H9 (cell line): ENCODE measurements around the gene RNU7-1. TPM values are rescaled to one million over a fixed set of nuclear protein-coding genes. Genes with fewer than 3 reads are reported as not detected.

Source experiments
- DNase-seq: peaks from one replicate; pipeline ENCODE4 v3.0.0-alpha.2; 2017
- H2AFZ ChIP-seq: one replicate; pipeline ENCODE4 v1.6.1; 2013; ENCODE audit warnings: mild to moderate bottlenecking, low read length, control low read depth, moderate library complexity
- H2AK5ac ChIP-seq: 2 replicates; pipeline ENCODE4 v1.6.1; 2013; ENCODE audit warnings: low read length, control low read depth, mixed read lengths; ENCODE audit not compliant: insufficient read length
- H2BK120ac ChIP-seq: one replicate; pipeline ENCODE4 v1.6.1; 2013; ENCODE audit warnings: low read depth, mild to moderate bottlenecking, low read length, control low read depth, inconsistent platforms; ENCODE audit not compliant: poor library complexity, severe bottlenecking
- H2BK12ac ChIP-seq: 2 replicates; pipeline ENCODE4 v1.6.1; 2013; ENCODE audit warnings: low read length, control low read depth, mixed read lengths, low read depth; ENCODE audit not compliant: insufficient read length
- H2BK15ac ChIP-seq: 2 replicates; pipeline ENCODE4 v1.6.1; 2013; ENCODE audit warnings: low read depth, low read length, control low read depth
- H2BK20ac ChIP-seq: one replicate; pipeline ENCODE4 v1.6.1; 2013; ENCODE audit warnings: low read depth, mild to moderate bottlenecking, low read length, control low read depth, inconsistent platforms; ENCODE audit not compliant: poor library complexity, severe bottlenecking
- H2BK5ac ChIP-seq: 2 replicates; pipeline ENCODE4 v1.6.1; 2013; ENCODE audit warnings: low read length, control low read depth, mixed read lengths; ENCODE audit not compliant: insufficient read length
- H3K14ac ChIP-seq: 2 replicates; pipeline ENCODE4 v1.6.1; 2013; ENCODE audit warnings: low read length, control low read depth; ENCODE audit not compliant: insufficient read depth
- H3K18ac ChIP-seq: 2 replicates; pipeline ENCODE4 v1.6.1; 2013; ENCODE audit warnings: low read depth, mild to moderate bottlenecking, mixed read lengths, low read length, control low read depth; ENCODE audit not compliant: insufficient read length
- H3K23ac ChIP-seq: 2 replicates; pipeline ENCODE4 v1.6.1; 2013; ENCODE audit warnings: low read length, control low read depth, mixed read lengths, low read depth; ENCODE audit not compliant: insufficient read length
- H3K23me2 ChIP-seq: 2 replicates; pipeline ENCODE4 v1.6.1; 2013; ENCODE audit warnings: low read depth, mild to moderate bottlenecking, mixed read lengths, low read length, control low read depth; ENCODE audit not compliant: insufficient read length, poor library complexity, severe bottlenecking
- H3K27ac ChIP-seq: 2 replicates; pipeline ENCODE4 v1.5.1; 2013; ENCODE audit warnings: low read length, control low read depth, mixed read lengths, low read depth; ENCODE audit not compliant: insufficient read length
- H3K27me3 ChIP-seq: 2 replicates; pipeline ENCODE4 v1.6.1; 2013; ENCODE audit warnings: low read length, control low read depth, inconsistent platforms; ENCODE audit not compliant: insufficient read depth
- H3K4ac ChIP-seq: 2 replicates; pipeline ENCODE4 v1.6.1; 2013; ENCODE audit warnings: low read depth, mild to moderate bottlenecking, control low read depth, inconsistent platforms, low read length, moderate library complexity
- H3K4me1 ChIP-seq: 2 replicates; pipeline ENCODE4 v1.6.1; 2013; ENCODE audit warnings: low read length, control low read depth, inconsistent platforms; ENCODE audit not compliant: insufficient read depth
- H3K4me2 ChIP-seq: 2 replicates; pipeline ENCODE4 v1.6.1; 2013; ENCODE audit warnings: low read length, control low read depth, mixed read lengths; ENCODE audit not compliant: insufficient read length, insufficient read depth
- H3K56ac ChIP-seq: 2 replicates; pipeline ENCODE4 v1.6.1; 2013; ENCODE audit warnings: low read depth, mild to moderate bottlenecking, mixed read lengths, low read length, control low read depth; ENCODE audit not compliant: insufficient read length
- H3K79me1 ChIP-seq: 2 replicates; pipeline ENCODE4 v1.6.1; 2013; ENCODE audit warnings: low read depth, mild to moderate bottlenecking, moderate library complexity, low read length, control low read depth, inconsistent platforms; ENCODE audit not compliant: insufficient read depth, poor library complexity, severe bottlenecking
- H3K79me2 ChIP-seq: 2 replicates; pipeline ENCODE4 v1.6.1; 2013; ENCODE audit warnings: low read length, control low read depth, inconsistent platforms; ENCODE audit not compliant: insufficient read depth
- H3K9ac ChIP-seq: 2 replicates; pipeline ENCODE4 v1.6.1; 2013; ENCODE audit warnings: low read length, control low read depth, mixed read lengths; ENCODE audit not compliant: insufficient read length; ENCODE audit errors: extremely low read depth
- H3K9me3 ChIP-seq: one replicate; pipeline ENCODE4 v1.6.1; 2013; ENCODE audit warnings: low read depth, low read length, inconsistent platforms; ENCODE audit not compliant: control insufficient read depth
- H3T11ph ChIP-seq: one replicate; pipeline ENCODE4 v1.6.1; 2013; ENCODE audit warnings: mild to moderate bottlenecking, low read length, control low read depth, inconsistent platforms
- H4K20me1 ChIP-seq: one replicate; pipeline ENCODE4 v1.6.1; 2013; ENCODE audit not compliant: control insufficient read depth, insufficient read length, insufficient read depth
- H4K5ac ChIP-seq: 2 replicates; pipeline ENCODE4 v1.6.1; 2013; ENCODE audit warnings: low read depth, mild to moderate bottlenecking, mixed read lengths, low read length, control low read depth; ENCODE audit not compliant: insufficient read length
- H4K8ac ChIP-seq: replicated peaks from 2 replicates; pipeline ENCODE4 v1.6.1; 2013; ENCODE audit warnings: low read length, control low read depth, mixed read lengths, low read depth; ENCODE audit not compliant: insufficient read length
- H4K91ac ChIP-seq: 2 replicates; pipeline ENCODE4 v1.6.1; 2013; ENCODE audit warnings: low read depth, mild to moderate bottlenecking, moderate library complexity, mixed read lengths, low read length, control low read depth; ENCODE audit not compliant: insufficient read length
- H3K27ac Mint-ChIP-seq, 3 experiments: 2 replicates in 2 of 3; 3 replicates in 1 of 3; pipeline ENCODE4 v1.8.0; 2020 to 2021; ENCODE audit warnings: mixed read lengths in 3 of 3, mild to moderate bottlenecking in 1 of 3, moderate library complexity in 1 of 3
- H3K27me3 Mint-ChIP-seq: 2 replicates; pipeline ENCODE4 v1.8.0; 2021; ENCODE audit warnings: low read depth, mild to moderate bottlenecking, moderate library complexity, mixed read lengths
- H3K36me3 Mint-ChIP-seq, 3 experiments: 2 replicates in 2 of 3; 3 replicates in 1 of 3; pipeline ENCODE4 v1.8.0; 2020 to 2021; ENCODE audit warnings: low read depth in 3 of 3, mixed read lengths in 3 of 3; ENCODE audit not compliant: insufficient read depth in 1 of 3
- H3K4me1 Mint-ChIP-seq, 2 experiments: 2 replicates each; pipeline ENCODE4 v1.8.0; 2020; ENCODE audit warnings: mixed read lengths in 2 of 2
- H3K4me3 Mint-ChIP-seq, 2 experiments: 2 replicates in 1 of 2; 3 replicates in 1 of 2; pipeline ENCODE4 v1.8.0; 2020 to 2021; ENCODE audit warnings: mild to moderate bottlenecking in 2 of 2, mixed read lengths in 2 of 2, moderate library complexity in 1 of 2
- H3K9me3 Mint-ChIP-seq, 2 experiments: 2 replicates in 1 of 2; 3 replicates in 1 of 2; pipeline ENCODE4 v1.8.0; 2020; ENCODE audit warnings: mild to moderate bottlenecking in 2 of 2, mixed read lengths in 2 of 2, moderate library complexity in 1 of 2
- WGBS: extraction: QIAGEN DNeasy Blood & Tissue Kit; methylation state at CpG from one replicate; pipeline ENCODE4 v1.1.7; 2013; ENCODE audit warnings: missing lambda C conversion rate, low lambda C conversion rate, mixed read lengths; ENCODE audit not compliant: insufficient read length; ENCODE audit errors: extremely low coverage; 5-methylcytosine and 5-hydroxymethylcytosine counted together
- total RNA-seq: library from RNA; stranded (reverse); gene quantifications from 2 replicates; pipeline ENCODE4 v1.2.1, GENCODE V29; 2021
- TF ChIP-seq, protein P1 (sequence below): fragments of 200-600 bp; sonication (generic); conservative IDR thresholded peaks from 3 replicates; pipeline ENCODE4 v1.8.0; 2021; ENCODE audit warnings: antibody characterized with exemption, mild to moderate bottlenecking

Gene RNU7-1
- total RNA-seq, 1 experiment from 2014 or later = not detected

GRCh38 chr12:6936636-6937480 lies 6.8 kb upstream of the RNU7-1 start:
- Histone ChIP-seq H3K23ac (no peak overlapping the region), H2BK15ac (no peak overlapping the region; the same call in 1 of the 2 replicates), H2BK12ac (no peak overlapping the region), H2AFZ (no peak overlapping the region), H2AK5ac (no peak overlapping the region), H3T11ph (no peak overlapping the region), H3K4ac (no peak overlapping the region), H2BK5ac (no peak overlapping the region), H3K56ac (no peak overlapping the region), H3K4me2 (peak overlapping the region; percentile 35), H3K18ac (peak overlapping the region; percentile 49), H3K14ac (no peak overlapping the region), H3K27me3 (no peaks in the 10 kb centered on the region), H3K79me1 (no peaks in the 10 kb centered on the region), H3K23me2 (peaks cover 7% of the 10 kb centered on the region), H4K8ac (no peak overlapping the region), H3K27ac (no peak overlapping the region), H3K9me3 (no peaks in the 10 kb centered on the region), H2BK120ac (no peak overlapping the region), H4K91ac (no peak overlapping the region), H3K4me1 (no peaks in the 10 kb centered on the region), H3K79me2 (peaks cover 3% of the 10 kb centered on the region; the same call in 1 of the 2 replicates), H4K5ac (no peak overlapping the region), H4K20me1 (no peaks in the 10 kb centered on the region), H2BK20ac (no peak overlapping the region), H3K9ac (peak overlapping the region; percentile 82)
- Mint-ChIP-seq H3K4me3 (peak overlapping the region; percentile 61 to 80), H3K27ac (peak overlapping the region; percentile 81 to 96 (median 85)), H3K36me3 (peaks cover 33 to 85% (median 60%) of the 10 kb centered on the region in 3 experiments), H3K27me3 (no peaks in the 10 kb centered on the region; the same call in 1 of the 2 replicates), H3K4me1 (peaks cover 14 to 30% of the 10 kb centered on the region in 2 experiments), H3K9me3 (no peaks in the 10 kb centered on the region; a peak in 1 of 5 replicates)
- DNase-seq = peak; percentile 85
- WGBS = no CpG with 5 or more reads among the region's 36 CpGs
- TF ChIP-seq, protein P1, sequence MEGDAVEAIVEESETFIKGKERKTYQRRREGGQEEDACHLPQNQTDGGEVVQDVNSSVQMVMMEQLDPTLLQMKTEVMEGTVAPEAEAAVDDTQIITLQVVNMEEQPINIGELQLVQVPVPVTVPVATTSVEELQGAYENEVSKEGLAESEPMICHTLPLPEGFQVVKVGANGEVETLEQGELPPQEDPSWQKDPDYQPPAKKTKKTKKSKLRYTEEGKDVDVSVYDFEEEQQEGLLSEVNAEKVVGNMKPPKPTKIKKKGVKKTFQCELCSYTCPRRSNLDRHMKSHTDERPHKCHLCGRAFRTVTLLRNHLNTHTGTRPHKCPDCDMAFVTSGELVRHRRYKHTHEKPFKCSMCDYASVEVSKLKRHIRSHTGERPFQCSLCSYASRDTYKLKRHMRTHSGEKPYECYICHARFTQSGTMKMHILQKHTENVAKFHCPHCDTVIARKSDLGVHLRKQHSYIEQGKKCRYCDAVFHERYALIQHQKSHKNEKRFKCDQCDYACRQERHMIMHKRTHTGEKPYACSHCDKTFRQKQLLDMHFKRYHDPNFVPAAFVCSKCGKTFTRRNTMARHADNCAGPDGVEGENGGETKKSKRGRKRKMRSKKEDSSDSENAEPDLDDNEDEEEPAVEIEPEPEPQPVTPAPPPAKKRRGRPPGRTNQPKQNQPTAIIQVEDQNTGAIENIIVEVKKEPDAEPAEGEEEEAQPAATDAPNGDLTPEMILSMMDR = no peak
